NT2/D1 (cell line): ENCODE measurements around the gene HOXD10.

Experiments
- DNase-seq: peaks from one replicate; pipeline ENCODE4 v3.0.0-alpha.2; 2011; ENCODE audit warnings: low read depth, low spot score
- H3K27me3 ChIP-seq: 2 replicates; pipeline ENCODE4 v1.6.0; 2011; ENCODE audit warnings: mild to moderate bottlenecking; ENCODE audit not compliant: insufficient read length, insufficient read depth
- H3K36me3 ChIP-seq: 2 replicates; pipeline ENCODE4 v1.6.1; 2011; ENCODE audit warnings: mild to moderate bottlenecking, low read length, mixed read lengths; ENCODE audit not compliant: insufficient read depth, insufficient read length
- H3K4me1 ChIP-seq: 2 replicates; pipeline ENCODE4 v1.5.1; 2011; ENCODE audit not compliant: insufficient read depth, insufficient read length
- H3K4me3 ChIP-seq: 2 replicates; pipeline ENCODE4 v1.5.1; 2011; ENCODE audit warnings: low read depth; ENCODE audit not compliant: insufficient read length
- H3K9ac ChIP-seq: 2 replicates; pipeline ENCODE4 v1.6.0; 2011; ENCODE audit warnings: low read depth; ENCODE audit not compliant: insufficient read length
- H3K9me3 ChIP-seq: 2 replicates; pipeline ENCODE4 v1.5.1; 2011; ENCODE audit warnings: mild to moderate bottlenecking, low read length; ENCODE audit not compliant: insufficient read depth
- SUZ12 ChIP-seq: IDR thresholded peaks from 2 replicates; pipeline ENCODE4 v1.6.1; 2011; ENCODE audit not compliant: insufficient read length, insufficient read depth; ENCODE audit errors: extremely low read depth
- YY1 ChIP-seq: IDR thresholded peaks from 2 replicates; pipeline ENCODE4 v1.6.1; 2011; ENCODE audit not compliant: insufficient read length, insufficient read depth
- ZNF274 ChIP-seq: IDR thresholded peaks from 2 replicates; pipeline ENCODE4 v1.6.1; 2011; ENCODE audit warnings: mild to moderate bottlenecking, low read depth, low read length

HOXD10 gene

DNA sequence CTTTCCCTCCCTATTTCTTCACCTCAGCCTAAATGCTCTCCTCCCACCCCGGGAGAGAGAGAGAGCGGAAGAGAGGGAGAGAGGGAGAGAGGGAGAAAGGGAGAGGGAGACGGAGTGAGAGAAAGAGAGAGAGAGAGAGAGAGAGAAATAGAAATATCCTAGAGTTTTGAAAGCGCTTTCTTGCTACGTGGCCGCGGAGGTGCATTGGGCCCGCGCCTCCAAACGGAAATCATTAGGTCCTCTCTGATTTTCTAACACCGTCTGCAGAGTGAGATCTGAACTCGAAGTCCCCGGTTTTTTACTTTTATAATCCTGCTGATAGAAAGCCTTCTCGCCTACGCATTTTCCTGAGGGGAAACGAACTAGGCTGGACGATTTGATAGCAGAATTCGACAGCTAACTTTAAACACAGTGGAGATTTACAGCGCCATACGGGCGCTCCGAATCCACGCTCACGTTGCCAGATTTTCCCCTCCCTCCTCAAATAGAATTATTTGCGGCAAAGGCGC lies 31.9 kb upstream of the HOXD10 start:
- DNase-seq: no peak
- Histone ChIP-seq H3K9me3 (peaks cover 22% of the 10 kb centered on the region), H3K27me3 (peaks cover 94% of the 10 kb centered on the region), H3K4me3 (peak overlapping the region; percentile 63), H3K4me1 (peaks cover 3% of the 10 kb centered on the region), H3K36me3 (no peaks in the 10 kb centered on the region), H3K9ac (peak overlapping the region; percentile 44)
- TF ChIP-seq YY1 (no peak), SUZ12 (peak; percentile 5), ZNF274 (no peak)

DNA sequence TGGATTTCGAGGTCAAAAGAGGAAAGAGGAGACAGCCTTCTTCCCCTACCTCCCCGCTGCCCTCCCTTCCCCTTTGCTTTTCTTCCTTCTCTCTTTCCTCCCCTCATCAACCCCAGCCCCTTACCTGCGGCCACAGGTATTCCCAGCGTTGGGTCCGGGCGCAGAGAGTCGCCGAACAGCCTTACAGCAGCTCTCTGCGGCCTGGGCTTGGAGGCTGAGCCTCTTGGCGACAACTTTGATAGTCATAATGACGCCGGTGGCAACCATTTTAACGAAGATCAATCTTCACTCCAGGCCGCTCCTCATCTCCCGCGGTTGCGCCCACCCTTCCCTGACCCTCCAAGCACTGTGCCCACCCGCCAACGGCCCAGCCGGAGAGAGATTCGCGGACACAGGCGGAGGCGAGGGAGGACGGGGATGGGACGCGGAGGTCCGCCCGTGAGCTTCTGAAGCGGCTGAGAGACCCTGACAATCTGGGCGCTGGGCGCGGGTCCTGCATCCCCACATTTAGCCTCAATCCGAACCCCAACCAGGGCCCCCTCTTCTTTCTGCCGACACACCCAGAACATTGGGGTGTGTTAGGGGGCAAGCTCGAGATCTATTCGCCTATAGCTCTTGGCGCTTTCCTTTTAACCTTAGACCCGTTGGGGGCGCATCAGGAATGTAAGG lies 31.3 kb upstream of the HOXD10 start:
- Histone ChIP-seq H3K9ac (peak overlapping the region; percentile 44), H3K4me3 (peak overlapping the region; percentile 63), H3K27me3 (peaks cover 100% of the 10 kb centered on the region), H3K36me3 (no peaks in the 10 kb centered on the region), H3K9me3 (peaks cover 21% of the 10 kb centered on the region), H3K4me1 (peaks cover 3% of the 10 kb centered on the region)
- DNase-seq: no peak
- TF ChIP-seq SUZ12 (peak; percentile 36), YY1 (no peak)

DNA sequence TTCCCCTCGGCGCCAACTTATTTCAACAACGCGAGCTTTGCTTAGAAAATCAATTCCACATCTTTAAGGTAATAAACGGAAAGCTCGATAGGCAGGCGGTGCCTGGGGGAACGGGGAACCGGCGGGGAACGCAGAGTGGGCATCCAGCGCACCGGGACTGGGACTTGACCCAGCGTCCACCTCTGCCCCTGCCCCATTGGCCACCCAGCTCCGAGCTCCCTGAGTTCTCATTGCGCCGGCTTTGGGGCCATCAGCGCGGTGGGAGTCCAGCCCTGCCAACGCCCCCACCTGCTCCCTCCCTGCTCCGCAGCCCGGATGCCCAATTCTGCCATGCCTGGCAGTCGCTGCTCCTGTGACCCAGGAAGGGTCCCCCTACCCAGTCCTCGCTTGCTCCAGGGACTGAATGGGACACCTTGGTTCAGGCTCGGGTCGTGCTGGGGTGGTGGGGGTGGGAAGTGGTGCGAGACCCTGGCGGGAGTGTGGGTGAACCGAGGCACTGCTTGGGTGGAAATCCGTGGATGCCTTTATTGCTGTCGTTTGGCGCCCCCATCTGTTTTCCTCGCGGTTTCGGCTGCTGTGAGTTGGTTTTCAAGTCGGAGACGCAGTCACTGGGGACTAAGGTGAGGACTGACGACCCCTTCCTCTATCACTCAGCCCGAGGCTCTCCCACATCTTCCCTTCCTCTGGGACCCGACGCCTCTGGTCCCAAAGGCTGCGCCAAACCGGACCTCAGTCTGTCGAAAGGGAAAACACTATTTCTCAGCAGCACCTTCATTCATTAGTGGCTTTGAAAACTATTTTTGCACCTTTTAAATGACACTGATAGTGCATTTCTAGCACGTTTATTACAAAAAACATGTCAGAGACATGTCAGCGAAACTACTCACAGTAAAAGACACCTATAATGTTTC lies 30.5 kb upstream of the HOXD10 start:
- Histone ChIP-seq H3K27me3 (peaks cover 100% of the 10 kb centered on the region), H3K36me3 (no peaks in the 10 kb centered on the region), H3K4me1 (peaks cover 3% of the 10 kb centered on the region), H3K9ac (peak overlapping the region; percentile 36), H3K9me3 (peaks cover 15% of the 10 kb centered on the region), H3K4me3 (peak overlapping the region; percentile 63)
- no peak for TF ChIP-seq ZNF274
- TF ChIP-seq SUZ12: peak; percentile 10
- TF ChIP-seq YY1: no peak
- DNase-seq: no peak

DNA sequence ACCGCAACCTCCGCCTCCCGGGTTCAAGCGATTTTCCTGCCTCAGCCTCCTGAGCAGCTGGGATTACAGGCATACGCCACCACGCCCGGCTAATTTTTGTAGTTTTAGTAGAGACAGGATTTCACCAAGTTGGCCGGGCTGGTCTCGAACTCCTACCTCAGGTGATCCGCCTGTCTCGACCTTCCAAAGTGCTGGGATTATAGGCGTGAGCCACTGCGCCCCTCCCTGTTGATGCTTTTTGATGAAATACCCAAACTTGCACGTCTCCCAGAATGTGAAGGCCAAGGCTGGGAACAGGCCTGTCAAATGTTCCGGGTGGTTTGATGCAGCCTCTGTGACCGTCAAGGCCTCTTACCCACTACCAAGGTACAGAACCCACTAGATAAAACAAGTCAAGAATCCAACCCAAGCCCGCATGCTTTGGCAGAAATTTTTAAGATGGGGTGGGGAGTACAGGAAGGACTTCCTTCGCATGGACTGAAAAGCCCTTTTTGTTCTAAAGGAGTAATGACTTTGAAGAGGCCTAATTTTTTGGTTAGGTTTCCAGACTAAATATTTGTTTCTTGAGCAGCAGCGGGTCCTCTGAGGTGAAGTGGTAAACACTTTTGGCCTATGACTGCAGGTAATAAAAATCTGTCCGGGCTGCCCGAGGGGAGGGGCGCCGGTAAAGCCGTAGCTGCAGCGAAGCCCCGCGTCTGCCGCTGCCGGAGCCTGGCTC lies 29.1 kb upstream of the HOXD10 start:
- DNase-seq: no peak
- Histone ChIP-seq H3K9ac (peak overlapping the region; percentile 88), H3K27me3 (peaks cover 97% of the 10 kb centered on the region), H3K4me3 (peak overlapping the region; percentile 76), H3K36me3 (no peaks in the 10 kb centered on the region), H3K9me3 (peaks cover 11% of the 10 kb centered on the region; the same call in 1 of the 2 replicates), H3K4me1 (peaks cover 3% of the 10 kb centered on the region)
- TF ChIP-seq SUZ12: no peak

DNA sequence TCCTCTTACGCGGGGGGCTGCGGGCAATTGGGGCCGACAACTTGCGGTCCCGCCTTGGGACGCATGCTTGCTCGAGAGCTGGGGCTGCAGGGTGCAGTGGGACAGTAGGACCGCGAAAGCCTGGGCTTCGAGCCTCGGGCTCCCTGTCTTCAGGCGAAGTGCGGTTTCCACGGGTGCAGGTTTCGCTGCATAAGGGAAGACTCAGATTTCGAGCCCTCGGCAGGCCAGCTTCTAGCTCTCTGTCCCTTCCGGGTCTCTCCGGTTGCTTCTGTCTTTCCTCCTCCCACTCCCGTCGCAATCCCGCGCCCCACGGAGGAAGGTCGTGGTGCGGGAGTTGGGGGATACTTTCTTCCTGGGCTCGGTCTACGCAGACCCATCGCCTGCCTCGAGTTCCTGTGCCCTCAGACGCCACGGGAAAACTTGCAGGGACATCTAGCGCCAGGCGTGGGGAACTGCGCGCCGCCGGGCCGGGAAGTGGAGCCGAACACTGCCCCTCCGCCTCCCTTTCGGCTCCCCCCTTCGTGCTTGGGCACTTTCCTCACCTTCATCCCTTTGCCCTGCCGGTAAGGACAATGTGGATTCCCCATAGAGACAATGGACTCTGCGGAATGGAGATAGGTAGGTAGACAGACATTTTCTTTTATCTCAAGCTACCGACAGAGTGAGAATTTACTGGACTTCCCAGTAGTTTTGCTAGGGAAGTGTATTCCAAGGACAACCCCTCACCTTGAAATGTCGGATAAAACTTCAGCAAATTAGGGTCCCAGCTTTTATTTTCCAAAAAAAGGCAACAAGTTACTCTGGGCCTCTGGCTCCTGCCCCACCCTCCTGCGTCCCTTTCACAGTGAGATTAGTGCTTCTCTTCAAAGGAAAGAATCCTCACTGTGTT lies 28.3 kb upstream of the HOXD10 start:
- peaks cover 4% of the 10 kb centered on the region for H3K4me1 ChIP-seq
- H3K9ac ChIP-seq: peak overlapping the region; percentile 88
- peaks cover 11% of the 10 kb centered on the region; the same call in 1 of the 2 replicates for H3K9me3 ChIP-seq
- peaks cover 93% of the 10 kb centered on the region for H3K27me3 ChIP-seq
- no peaks in the 10 kb centered on the region for H3K36me3 ChIP-seq
- DNase-seq: no peak
- no peak for TF ChIP-seq YY1
- no peak for TF ChIP-seq ZNF274
- TF ChIP-seq SUZ12: no peak
- H3K4me3 ChIP-seq: peak overlapping the region; percentile 76

DNA sequence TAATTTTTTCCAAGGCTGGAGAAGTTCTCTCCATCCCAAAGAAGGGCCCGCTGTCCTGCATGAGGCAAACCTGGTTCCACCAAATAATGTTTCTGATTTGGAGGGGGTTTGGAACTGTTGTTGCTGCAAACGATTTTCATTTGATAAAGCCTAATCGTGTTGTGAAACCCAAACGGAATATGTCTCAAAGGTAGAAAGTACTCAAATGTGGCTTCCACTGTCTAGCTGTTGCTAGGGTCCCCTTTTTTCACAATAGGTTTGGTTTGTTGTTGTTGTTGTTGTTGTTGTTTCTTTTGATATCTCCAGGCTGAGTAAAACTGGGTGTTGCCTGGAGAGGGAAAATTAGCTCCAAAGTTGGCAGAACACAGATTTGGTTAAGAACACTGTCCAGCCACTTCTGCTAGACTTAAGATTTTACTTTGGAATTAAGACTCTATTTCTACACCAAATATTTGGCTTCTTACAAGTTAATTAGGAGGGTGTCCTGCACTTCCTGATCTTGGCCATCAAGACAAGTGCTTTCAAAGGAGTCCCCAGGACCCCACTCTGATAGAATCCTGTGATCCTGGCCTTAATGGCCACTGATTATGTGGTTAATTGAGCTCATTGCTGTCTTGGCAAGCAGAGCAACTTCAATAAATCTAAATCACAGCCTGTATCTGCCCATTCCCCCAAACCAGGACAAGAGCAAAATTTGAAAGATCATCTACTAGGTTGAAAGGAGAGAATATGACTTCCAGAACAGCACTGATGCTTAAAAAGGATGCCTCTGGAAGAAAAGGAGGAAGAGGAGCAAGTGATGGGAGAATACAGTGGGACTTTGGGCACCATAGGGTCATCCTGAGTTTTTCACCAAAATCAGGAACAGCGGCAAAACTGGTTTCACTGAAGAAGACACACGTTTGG lies 27.4 kb upstream of the HOXD10 start:
- Histone ChIP-seq H3K27me3 (peaks cover 93% of the 10 kb centered on the region), H3K9ac (no peak overlapping the region), H3K9me3 (peaks cover 19% of the 10 kb centered on the region; the same call in 1 of the 2 replicates), H3K36me3 (peaks cover under 1% of the 10 kb centered on the region), H3K4me3 (no peak overlapping the region), H3K4me1 (peaks cover 6% of the 10 kb centered on the region)
- TF ChIP-seq SUZ12 (no peak), YY1 (no peak), ZNF274 (no peak)
- no peak for DNase-seq
